Measurements from ENCODE around the gene PLOD1.
"Not testable (repeated sequence)": the region's sequence is repeated elsewhere in the genome, so short reads cannot be mapped to it uniquely, and the experiment has no call there.

Gene PLOD1

GRCh38 chr1:11934302-11935056 is at the start of gene PLOD1:
PLOD1 (plus strand) TSS chr1:11934717; CDS start chr1:11934780, 63 bp downstream.
- peak; percentile 65 to 68 for DNase-seq (ENCODE audit: low read depth in 2 of 2)

- DNase-seq (ENCODE audit: low read depth in 2 of 2): no peak
Measured at GRCh38 chr1:11885916-11886315, 48.6 kb upstream of the PLOD1 start.

DNA sequence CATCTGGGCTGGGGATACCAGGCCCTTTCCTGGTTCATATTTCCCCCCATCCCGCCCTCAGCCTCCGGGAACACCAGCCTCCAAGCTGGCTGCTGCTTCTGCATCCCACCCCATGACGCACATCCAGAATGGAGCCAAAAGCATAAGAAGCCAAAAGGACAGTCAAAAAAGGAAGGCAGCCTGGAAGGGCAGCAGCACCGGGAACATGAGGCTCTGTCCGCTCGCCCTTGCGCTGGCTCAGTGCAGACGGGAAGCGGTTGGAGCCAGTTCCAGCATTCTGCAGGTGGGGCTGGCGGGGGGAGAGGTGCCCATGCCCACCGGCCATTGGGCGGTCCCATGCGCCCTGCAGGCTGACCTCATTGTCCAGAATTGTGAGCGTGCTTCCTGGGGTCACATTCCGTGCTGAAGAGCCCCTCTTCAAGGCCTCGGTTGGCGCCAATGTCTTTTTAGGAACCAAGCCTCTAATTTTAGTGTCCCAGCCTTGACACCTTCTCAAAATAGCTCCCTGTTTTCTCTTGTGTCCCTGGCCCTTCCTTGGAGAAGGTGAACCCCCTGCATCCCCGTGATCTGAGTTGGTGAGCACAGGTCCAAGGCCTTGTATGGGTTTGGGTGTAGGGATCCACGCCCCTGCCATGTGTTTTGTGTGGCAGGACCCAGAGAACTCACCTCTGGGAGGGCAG is 47.4 kb upstream of the PLOD1 start:
- no peak for DNase-seq (ENCODE audit: low read depth in 2 of 2)

GRCh38 chr1:11887666-11888007 is 46.9 kb upstream of the PLOD1 start:
- DNase-seq (ENCODE audit: low read depth in 2 of 2): no peak

DNA sequence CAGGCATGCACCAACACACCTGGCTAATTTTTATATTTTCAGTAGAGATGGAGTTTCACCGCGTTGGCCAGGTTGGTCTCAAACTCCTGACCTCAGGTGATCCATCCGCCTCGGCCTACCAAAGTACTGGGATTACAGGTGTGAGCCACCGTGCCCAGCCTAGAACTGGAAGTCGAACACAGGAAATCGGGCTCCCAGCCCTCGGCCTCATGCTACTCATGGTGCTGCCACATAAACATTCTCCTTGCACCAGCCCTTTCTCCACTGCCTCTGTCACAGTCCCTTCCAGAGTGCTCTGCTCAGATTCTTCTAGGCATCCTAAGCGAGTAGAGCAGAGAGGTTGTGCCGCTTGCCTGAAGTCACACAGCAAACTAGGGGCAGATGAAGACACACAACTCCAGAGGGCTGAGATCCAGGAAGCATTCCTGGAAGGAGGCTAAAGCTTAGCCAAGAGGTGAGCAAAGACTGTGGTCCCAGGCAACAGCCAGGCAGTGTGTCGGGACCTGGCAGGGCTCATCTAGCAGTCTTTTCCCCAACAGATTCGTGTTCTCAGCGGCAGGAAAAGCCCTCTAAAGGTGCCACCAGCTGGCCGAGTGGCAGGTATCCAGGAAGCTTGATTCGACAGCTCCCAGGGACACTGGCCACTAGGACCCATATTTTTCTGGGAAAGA is 46.2 kb upstream of the PLOD1 start:
- DNase-seq (ENCODE audit: low read depth in 2 of 2): no peak

GRCh38 chr1:11888877-11889208 is 45.7 kb upstream of the PLOD1 start:
- no peak for DNase-seq (ENCODE audit: low read depth in 2 of 2)

GRCh38 chr1:11891433-11892186 is 42.9 kb upstream of the PLOD1 start:
- DNase-seq (ENCODE audit: low read depth in 2 of 2): no peak

- peak; percentile 21 to 43 for DNase-seq (ENCODE audit: low read depth in 2 of 2)
Measured at GRCh38 chr1:11893907-11894251, 40.6 kb upstream of the PLOD1 start.

DNA sequence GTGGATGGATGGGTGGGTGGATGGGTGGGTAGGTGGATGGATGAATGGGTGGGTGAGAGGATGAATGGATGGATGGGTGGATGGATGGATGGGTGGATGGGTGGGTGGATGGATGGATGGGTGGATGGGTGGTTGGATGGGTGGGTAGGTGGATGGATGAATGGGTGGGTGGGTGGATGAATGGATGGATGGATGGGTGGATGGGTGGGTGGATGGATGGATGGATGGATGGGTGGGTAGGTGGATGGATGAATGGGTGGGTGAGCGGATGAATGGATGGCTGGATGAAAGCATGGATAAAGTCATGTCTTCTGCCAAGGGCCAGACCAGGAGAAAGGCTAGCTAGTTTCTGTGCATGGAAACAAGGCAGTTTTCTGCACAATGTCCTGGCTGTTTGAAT is 40.0 kb upstream of the PLOD1 start:
- DNase-seq (ENCODE audit: low read depth in 2 of 2): not testable (repeated sequence)

GRCh38 chr1:11898086-11898785 is 36.3 kb upstream of the PLOD1 start:
- no peak for DNase-seq (ENCODE audit: low read depth in 2 of 2)

DNA sequence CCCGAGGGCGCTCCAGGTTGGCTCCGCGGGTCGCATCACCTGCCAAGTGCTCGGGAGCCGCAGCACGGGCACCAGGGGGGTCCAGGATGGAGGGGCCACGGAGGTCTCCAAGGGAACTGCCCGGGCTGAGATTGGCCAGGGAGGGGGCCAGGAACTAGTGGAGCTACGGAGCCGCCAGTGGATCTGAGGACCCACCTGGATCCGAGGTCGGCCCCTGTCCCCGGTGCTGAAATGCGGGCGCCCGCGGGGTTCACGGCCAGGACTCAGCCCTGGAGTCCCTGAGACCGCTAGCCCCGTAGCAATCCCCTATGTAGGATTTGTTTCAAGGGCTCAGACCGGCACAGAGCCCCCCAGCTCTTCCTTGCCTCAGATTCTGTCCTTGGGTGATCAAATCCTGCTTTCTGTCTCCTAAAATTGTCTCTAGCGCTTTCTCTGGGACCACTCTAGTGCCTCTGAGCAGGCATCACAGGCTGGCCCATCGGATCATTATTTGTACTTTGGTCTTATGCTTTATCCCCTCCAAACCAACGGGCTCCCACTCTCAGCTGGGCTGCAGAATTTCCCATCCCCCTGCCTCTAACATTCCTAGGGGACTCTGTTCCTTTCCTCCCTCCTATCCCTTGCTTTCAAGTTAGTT is 35.6 kb upstream of the PLOD1 start:
- DNase-seq (ENCODE audit: low read depth in 2 of 2): no peak

- DNase-seq (ENCODE audit: low read depth in 2 of 2): not testable (repeated sequence)
Measured at GRCh38 chr1:11901446-11901845, 33.1 kb upstream of the PLOD1 start.

DNA sequence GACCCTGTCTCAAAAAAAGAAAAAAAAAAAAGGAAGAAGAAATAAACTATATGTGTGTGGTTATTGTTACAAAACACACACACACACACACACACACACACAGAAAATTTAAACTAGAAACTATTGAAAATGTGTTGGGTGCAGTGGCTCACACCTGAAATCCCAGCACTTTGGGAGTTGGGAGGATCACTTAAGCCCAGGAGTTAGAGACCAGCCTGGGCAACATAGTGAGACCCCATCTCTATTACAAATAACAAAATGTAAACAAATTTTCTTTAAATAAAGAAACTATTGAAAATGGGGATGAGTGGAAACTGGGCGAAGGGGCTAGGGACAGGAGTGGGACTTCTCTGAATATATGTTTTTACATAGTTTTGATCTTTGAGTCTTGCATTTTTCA is 31.3 kb upstream of the PLOD1 start:
- no peak for DNase-seq (ENCODE audit: low read depth in 2 of 2)

- not testable (repeated sequence) for DNase-seq (ENCODE audit: low read depth in 2 of 2)
Measured at GRCh38 chr1:11904156-11904555, 30.4 kb upstream of the PLOD1 start.

DNA sequence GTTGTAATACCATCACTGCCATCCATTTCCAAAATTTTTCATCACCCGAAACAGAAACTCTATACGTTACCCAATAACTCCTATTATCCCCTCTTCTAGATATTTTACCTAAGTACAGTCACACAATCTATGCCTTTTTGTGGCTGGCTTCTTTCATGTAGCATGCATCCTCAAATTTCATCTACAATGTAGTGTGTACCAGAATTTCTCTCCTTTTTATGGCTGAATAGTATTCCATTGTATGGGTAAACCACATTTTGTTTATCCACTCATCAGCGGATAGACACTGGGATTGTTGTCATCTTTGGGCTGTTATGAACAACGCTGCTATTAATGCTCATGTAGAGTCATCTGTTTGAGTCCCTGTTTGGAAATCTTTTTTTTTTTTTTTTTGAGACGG is 29.5 kb upstream of the PLOD1 start:
- DNase-seq (ENCODE audit: low read depth in 2 of 2): no peak

GRCh38 chr1:11906870-11907269 is 27.6 kb upstream of the PLOD1 start:
- no peak for DNase-seq (ENCODE audit: low read depth in 2 of 2)

DNA sequence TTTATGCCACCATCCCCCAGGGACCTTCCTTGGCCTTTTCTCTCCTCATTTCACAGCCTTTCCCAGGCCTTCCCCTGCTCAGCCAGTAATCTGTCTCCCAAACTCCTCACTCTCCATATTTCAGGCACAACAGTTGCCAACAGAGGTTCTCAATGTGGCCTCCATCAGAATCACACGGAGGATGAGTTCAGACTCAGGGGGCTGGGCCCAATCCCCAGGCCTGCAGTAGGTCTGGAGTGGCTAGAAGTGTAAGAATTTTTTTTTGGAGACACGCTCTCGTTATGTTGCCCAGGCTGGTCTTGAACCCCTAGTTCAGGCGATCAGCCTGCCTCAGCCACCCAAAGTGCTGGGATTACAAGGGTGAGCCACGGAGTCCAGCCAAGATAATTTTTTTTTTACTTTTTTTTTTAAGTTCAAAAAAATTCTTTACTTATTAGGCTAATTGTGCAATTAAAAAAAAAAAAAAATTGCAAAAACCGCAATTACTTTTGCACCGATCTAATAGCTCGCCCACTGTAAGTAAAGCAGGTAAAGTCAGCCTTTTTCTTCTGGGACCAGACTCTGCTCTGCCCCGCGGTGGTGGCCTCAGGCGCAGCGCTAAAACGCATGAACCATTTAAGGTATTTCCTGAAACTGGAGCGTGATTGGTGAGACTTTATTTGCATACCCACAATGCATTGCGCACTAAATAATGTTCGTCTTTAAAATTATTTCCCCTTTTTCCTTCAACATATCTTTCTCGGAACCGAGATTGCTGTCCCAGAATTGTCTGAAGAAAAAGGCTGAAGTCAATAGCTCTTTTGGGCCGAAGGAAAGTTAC is 27.0 kb upstream of the PLOD1 start:
- DNase-seq (ENCODE audit: low read depth in 2 of 2): peak; percentile 84 to 85

DNA sequence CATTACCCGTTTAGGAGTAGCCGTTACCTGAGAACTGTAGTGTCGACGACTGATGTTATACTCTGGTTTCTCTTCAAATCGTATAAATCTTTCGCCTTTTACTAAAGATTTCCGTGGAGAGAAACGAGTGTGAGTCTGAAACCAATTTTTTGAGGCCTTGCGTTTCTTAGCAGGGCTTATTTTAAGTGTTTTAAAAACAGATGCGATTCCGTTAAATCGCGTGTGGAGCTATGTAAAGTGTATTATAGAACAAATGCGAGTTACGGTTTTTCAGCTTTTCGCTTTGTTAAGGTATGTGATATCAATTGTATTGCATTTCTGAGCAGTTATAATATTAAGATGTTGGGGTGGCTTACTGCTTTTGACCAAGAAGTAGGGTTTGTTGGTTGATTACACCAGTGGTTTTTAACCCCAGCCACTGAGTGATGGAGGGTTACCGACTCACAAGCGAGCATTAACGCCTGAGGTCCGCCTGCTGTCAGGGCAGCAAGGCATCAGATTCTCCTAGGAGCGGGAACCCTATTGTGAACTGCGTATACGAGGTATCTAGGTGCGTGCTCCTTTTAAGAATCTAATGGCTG is 26.3 kb upstream of the PLOD1 start:
- peak; percentile 35 to 54 for DNase-seq (ENCODE audit: low read depth in 2 of 2)

DNA sequence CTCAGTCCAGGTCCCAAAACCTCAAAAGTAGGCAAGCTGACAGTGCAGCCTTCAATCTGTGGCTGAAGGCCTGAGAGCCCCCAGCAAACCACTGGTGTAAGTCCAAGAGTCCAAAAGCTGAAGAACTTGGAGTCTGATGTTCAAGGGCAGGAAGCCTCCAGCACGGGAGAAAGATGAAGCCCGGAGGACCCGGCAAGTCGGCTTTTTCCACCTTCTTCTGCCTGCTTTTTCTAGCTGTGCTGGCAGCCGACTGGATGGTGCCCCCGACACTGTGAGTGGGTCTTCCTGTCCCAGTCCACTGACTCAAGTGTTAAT is 23.6 kb upstream of the PLOD1 start:
- not testable (repeated sequence) for DNase-seq (ENCODE audit: low read depth in 2 of 2)

GRCh38 chr1:11912000-11912399 is 22.5 kb upstream of the PLOD1 start:
- DNase-seq (ENCODE audit: low read depth in 2 of 2): no peak
